ENCODE results near the gene LSM7. TPM values are rescaled to one million over a fixed set of nuclear protein-coding genes. Genes with fewer than 3 reads are reported as not detected.

Gene LSM7
- total RNA-seq, 2 experiments from 2014 or later: 154 to 162 TPM

GRCh38 chr19:2339644-2340310 lies 11.4 kb upstream of the LSM7 start:
- H3K27ac Mint-ChIP-seq: no peak overlapping the region
- ATAC-seq (no peak), DNase-seq (no peak)
- peaks cover 9% of the 10 kb centered on the region for H3K9me3 Mint-ChIP-seq
- H3K4me3 Mint-ChIP-seq: no peak overlapping the region
- intact Hi-C loops (cut with micrococcal nuclease): no loop called here
- H3K36me3 Mint-ChIP-seq (ENCODE audit: low read depth): peaks cover 10% of the 10 kb centered on the region
- peaks cover 10% of the 10 kb centered on the region for H3K4me1 Mint-ChIP-seq (ENCODE audit: low read depth)
- ChIA-PET POLR2A (no interaction called here), CTCF (no interaction called here)
- no peaks in the 10 kb centered on the region for H3K27me3 Mint-ChIP-seq
- TF ChIP-seq CTCF (IDR thresholded peaks at IDR 0.05): no peak

- ChIA-PET CTCF (no interaction called here), POLR2A (no interaction called here)
- DNase-seq (no peak), ATAC-seq (no peak)
- H3K4me1 Mint-ChIP-seq (ENCODE audit: low read depth): peaks cover 10% of the 10 kb centered on the region
- H3K27me3 Mint-ChIP-seq: no peaks in the 10 kb centered on the region
- no peak overlapping the region for H3K4me3 Mint-ChIP-seq
- intact Hi-C loops (cut with micrococcal nuclease): no loop called here
- peaks cover 9% of the 10 kb centered on the region for H3K9me3 Mint-ChIP-seq
- no peak overlapping the region for H3K27ac Mint-ChIP-seq
- no peak for TF ChIP-seq CTCF (IDR thresholded peaks at IDR 0.05)
- H3K36me3 Mint-ChIP-seq (ENCODE audit: low read depth): peaks cover 10% of the 10 kb centered on the region
These were observed 10.6 kb upstream of the LSM7 start for GRCh38 chr19:2338751-2339643.

GRCh38 chr19:2338055-2338615 lies 9.7 kb upstream of the LSM7 start:
- DNase-seq: no peak
- ChIA-PET POLR2A (interaction anchor here (0.5 kb wide), 1 partner anchor 122 kb away, joined by 4 read pairs; no protein-coding TSS in a partner anchor), CTCF (no interaction called here)
- intact Hi-C loops (cut with micrococcal nuclease): no loop called here
- H3K27me3 Mint-ChIP-seq: no peaks in the 10 kb centered on the region
- peaks cover 14% of the 10 kb centered on the region for H3K4me1 Mint-ChIP-seq (ENCODE audit: low read depth)
- H3K4me3 Mint-ChIP-seq: no peak overlapping the region
- no peak for TF ChIP-seq CTCF (IDR thresholded peaks at IDR 0.05)
- H3K9me3 Mint-ChIP-seq: peaks cover 9% of the 10 kb centered on the region
- no peak overlapping the region for H3K27ac Mint-ChIP-seq
- H3K36me3 Mint-ChIP-seq (ENCODE audit: low read depth): peaks cover 10% of the 10 kb centered on the region
- ATAC-seq: no peak

- peaks cover 9% of the 10 kb centered on the region for H3K9me3 Mint-ChIP-seq
- TF ChIP-seq CTCF (IDR thresholded peaks at IDR 0.05): no peak
- intact Hi-C loops (cut with micrococcal nuclease): no loop called here
- no peaks in the 10 kb centered on the region for H3K27me3 Mint-ChIP-seq
- DNase-seq (no peak), ATAC-seq (no peak)
- peaks cover 17% of the 10 kb centered on the region for H3K4me1 Mint-ChIP-seq (ENCODE audit: low read depth)
- no peak overlapping the region for H3K4me3 Mint-ChIP-seq
- ChIA-PET POLR2A (no interaction called here), CTCF (no interaction called here)
- H3K27ac Mint-ChIP-seq: no peak overlapping the region
- H3K36me3 Mint-ChIP-seq (ENCODE audit: low read depth): peaks cover 10% of the 10 kb centered on the region
These were observed 8.9 kb upstream of the LSM7 start for GRCh38 chr19:2337329-2337707.

Measured in activated CD8-positive, alpha-beta T cell treated with anti-CD3 and anti-CD28 coated beads for 36 hours (primary cell).